Measurements from ENCODE around the gene STMN1. TPM values are rescaled to one million over a fixed set of nuclear protein-coding genes. Genes with fewer than 3 reads are reported as not detected.

STMN1 gene
- total RNA-seq, 1 experiment from 2014 or later = 368 TPM

- Histone ChIP-seq H3K79me2 (ENCODE audit: insufficient read depth, low read length) (peaks cover 12% of the 10 kb centered on the region), H3K27ac (ENCODE audit: low read depth, low read length) (no peak overlapping the region; the same call in 1 of the 2 replicates), H3K9me3 (ENCODE audit: control insufficient read depth in 1 of 2, insufficient read depth in 1 of 2, low read depth in 1 of 2, low read length in 2 of 2) (no peaks in the 10 kb centered on the region), H3K36me3 (ENCODE audit: control insufficient read depth in 1 of 2, insufficient read depth in 2 of 2, low read length in 2 of 2) (0 out of 4 replicates have a peak, but pooled peaks cover 0 to 6% of the 10 kb centered on the region in 2 experiments), H3K4me1 (ENCODE audit: control insufficient read depth in 1 of 2, insufficient read depth in 2 of 2, low read length in 2 of 2) (peaks cover 30 to 43% of the 10 kb centered on the region in 2 experiments), H3K9ac (ENCODE audit: low read length) (no peak overlapping the region), H3K4me3 (replicated peaks in 1 of 2; ENCODE audit: low read depth in 1 of 2, low read length in 2 of 2) (no peak overlapping the region), H3K9me2 (ENCODE audit: insufficient read depth) (no peaks in the 10 kb centered on the region), H3K27me3 (ENCODE audit: insufficient read depth, low read length) (no peaks in the 10 kb centered on the region), H3K4me2 (ENCODE audit: low read length) (no peak overlapping the region), H2AFZ (ENCODE audit: low read depth, low read length, poor library complexity, severe bottlenecking) (no peak overlapping the region), H4K20me1 (ENCODE audit: insufficient read depth) (0 out of 2 replicates have a peak, but pooled peaks cover 3% of the 10 kb centered on the region)
- no peak for TF ChIP-seq SIN3A (IDR thresholded peaks at IDR 0.05; ENCODE audit: low read depth)
- no peak for TF ChIP-seq JUND (IDR thresholded peaks at IDR 0.05)
- TF ChIP-seq CEBPB (IDR thresholded peaks at IDR 0.05; ENCODE audit: low read depth) = no peak
- TF ChIP-seq POLR2AphosphoS5 (IDR thresholded peaks at IDR 0.05; ENCODE audit: low read depth, low read length) = no peak
- no peak for TF ChIP-seq YY1 (IDR thresholded peaks at IDR 0.05; ENCODE audit: extremely low read depth, insufficient replicate concordance, low read depth, low read length)
- no peak for TF ChIP-seq ZFX (IDR thresholded peaks at IDR 0.05)
- no peak for TF ChIP-seq ZNF274 (IDR thresholded peaks at IDR 0.05; ENCODE audit: low read depth, low read length)
- TF ChIP-seq CTCF (IDR thresholded peaks at IDR 0.05 in 2 of 3, conservative IDR thresholded peaks at IDR 0.05 in 1 of 3; ENCODE audit: borderline replicate concordance in 1 of 3, insufficient read depth in 1 of 3, low read depth in 2 of 3, low read length in 2 of 3) = no peak
- intact Hi-C loops (cut with micrococcal nuclease) = no loop called here
- DNase-seq (ENCODE audit: low read depth, low spot score) = no peak
- no peak for ATAC-seq
- CTCF ChIA-PET = no interaction called here
- POLR2A ChIA-PET = interaction anchor here (1.2 kb wide), 1 partner anchor 12 kb away, joined by 8 read pairs; the partner anchor contains the start of gene PAQR7
- BruUV-seq (replicated peaks) = no TSS peak
- RAD21 ChIA-PET (ENCODE audit: low non-redundant PET in 1 of 2, low total read pairs in 2 of 2, uncharacterized antibody in 2 of 2, unreplicated experiment in 2 of 2) = no interaction called here
Measured at GRCh38 chr1:25862785-25863485, 43.3 kb downstream of the STMN1 start.
